Mesodermal cell (in vitro differentiated cells): ENCODE data around the gene MYOM3.

Experiments used
- H3K27ac ChIP-seq: 2 replicates; pipeline ENCODE4 v1.7.0; 2013; ENCODE audit warnings: mild to moderate bottlenecking, low read depth, low read length, moderate library complexity; ENCODE audit not compliant: severe bottlenecking
- H3K36me3 ChIP-seq: 2 replicates; pipeline ENCODE4 v1.7.1; 2013; ENCODE audit warnings: mild to moderate bottlenecking, low read length, moderate library complexity; ENCODE audit not compliant: control insufficient read depth, insufficient read depth
- H3K4me1 ChIP-seq: one replicate; pipeline ENCODE4 v1.7.1; 2013; ENCODE audit warnings: mild to moderate bottlenecking, low read length; ENCODE audit not compliant: insufficient read depth, control insufficient read depth, poor library complexity, severe bottlenecking
- H3K4me3 ChIP-seq: 2 replicates; pipeline ENCODE4 v1.7.0; 2013; ENCODE audit warnings: low read length, control low read depth, mild to moderate bottlenecking; ENCODE audit not compliant: insufficient read depth, poor library complexity, severe bottlenecking; ENCODE audit errors: extremely low read depth
- H3K9me3 ChIP-seq: 2 replicates; pipeline ENCODE4 v1.7.1; 2013; ENCODE audit warnings: mild to moderate bottlenecking, low read length, moderate library complexity; ENCODE audit not compliant: control insufficient read depth
- WGBS, 2 experiments: methylation state at CpG; one replicate each; pipeline ENCODE4 v1.1.5; 2013; ENCODE audit warnings: missing lambda C conversion rate in 2 of 2; ENCODE audit not compliant: insufficient coverage in 2 of 2; 5-methylcytosine and 5-hydroxymethylcytosine counted together

MYOM3 gene

DNA sequence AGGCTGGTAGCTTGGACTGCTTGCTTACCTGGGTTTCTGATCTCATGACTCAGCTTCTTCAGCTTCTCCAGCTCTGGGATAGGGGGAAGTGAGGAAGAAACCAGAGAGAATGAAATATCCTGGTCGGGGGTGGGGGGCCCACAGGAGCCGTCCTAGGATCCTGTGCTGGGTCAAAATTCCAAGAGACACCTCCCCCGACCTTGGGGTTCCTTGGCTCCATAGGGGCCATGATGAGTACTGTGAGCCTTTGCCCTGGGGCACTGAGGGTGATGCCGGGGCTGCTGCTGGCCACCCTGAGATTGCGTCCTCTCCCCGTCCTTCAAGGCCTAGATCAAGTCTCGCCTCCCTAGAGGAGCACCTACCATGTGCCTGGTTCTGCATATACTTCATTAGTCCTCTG lies 40.0 kb downstream of the MYOM3 start:
- 81 to 85% methylated on average over 6 to 7 of the region's 7 CpGs for WGBS, 2 experiments
- no peaks in the 10 kb centered on the region for H3K9me3 ChIP-seq

DNA sequence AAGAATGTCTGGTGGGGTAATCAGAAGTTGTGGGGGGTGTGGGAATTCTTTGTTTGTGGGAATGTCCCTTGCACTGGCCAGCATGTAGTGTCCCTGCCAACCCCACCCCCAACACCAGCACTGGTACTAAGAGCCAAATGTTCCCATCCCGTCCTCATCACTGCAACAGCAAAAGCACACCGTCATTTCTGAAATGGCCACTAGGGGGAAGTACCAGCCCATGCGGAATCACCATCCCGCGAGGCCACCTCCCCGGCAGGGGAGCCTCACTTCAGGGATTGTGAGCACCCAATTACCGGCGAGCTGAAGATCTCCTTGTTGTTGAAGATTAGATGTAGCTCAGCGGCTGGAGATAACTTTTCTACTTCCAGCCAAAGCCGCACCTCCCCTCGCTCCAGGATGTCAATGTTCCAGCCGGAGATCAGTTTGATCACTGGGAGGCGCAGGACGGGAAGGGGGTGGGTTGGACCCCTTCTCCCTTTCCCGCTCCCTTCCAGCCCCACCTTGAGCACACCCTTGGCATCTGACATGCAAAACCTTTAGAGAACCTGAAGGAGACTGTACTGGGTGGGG lies 41.0 kb downstream of the MYOM3 start:
- no peak overlapping the region for H3K4me3 ChIP-seq
- no peak overlapping the region for H3K27ac ChIP-seq
- H3K36me3 ChIP-seq, result no peaks in the 10 kb centered on the region
- H3K4me1 ChIP-seq, result no peaks in the 10 kb centered on the region
- no peaks in the 10 kb centered on the region for H3K9me3 ChIP-seq
- WGBS, 2 experiments, result 27 to 41% methylated on average over 6 to 11 of the region's 15 CpGs

More for the DNA sequence above, 40.0 kb downstream of the MYOM3 start:
- Histone ChIP-seq H3K27ac (no peak overlapping the region), H3K4me1 (no peaks in the 10 kb centered on the region), H3K36me3 (no peaks in the 10 kb centered on the region), H3K4me3 (no peak overlapping the region)

DNA sequence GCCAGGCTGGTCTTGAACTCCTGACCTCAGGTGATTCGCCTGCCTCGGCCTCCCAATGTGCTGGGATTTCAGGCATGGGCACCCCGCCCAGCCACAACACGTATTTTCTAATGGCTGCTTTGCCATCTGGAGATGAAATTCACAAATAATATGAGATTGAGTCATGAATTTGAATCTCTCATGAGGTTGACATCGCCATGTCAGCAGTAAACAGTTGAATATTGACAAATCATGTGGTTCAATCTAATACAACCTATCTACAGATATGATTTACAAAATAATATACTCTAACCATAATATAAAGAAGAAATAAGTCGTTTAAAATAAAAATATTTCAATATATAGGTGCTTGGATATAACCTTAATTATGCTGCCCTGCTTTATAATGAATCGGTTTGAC lies 42.1 kb downstream of the MYOM3 start:
- Histone ChIP-seq H3K4me1 (no peaks in the 10 kb centered on the region), H3K27ac (no peak overlapping the region), H3K9me3 (no peaks in the 10 kb centered on the region), H3K36me3 (no peaks in the 10 kb centered on the region), H3K4me3 (no peak overlapping the region)
- 94 to 100% methylated on average over 4 to 5 of the region's 7 CpGs for WGBS, 2 experiments

DNA sequence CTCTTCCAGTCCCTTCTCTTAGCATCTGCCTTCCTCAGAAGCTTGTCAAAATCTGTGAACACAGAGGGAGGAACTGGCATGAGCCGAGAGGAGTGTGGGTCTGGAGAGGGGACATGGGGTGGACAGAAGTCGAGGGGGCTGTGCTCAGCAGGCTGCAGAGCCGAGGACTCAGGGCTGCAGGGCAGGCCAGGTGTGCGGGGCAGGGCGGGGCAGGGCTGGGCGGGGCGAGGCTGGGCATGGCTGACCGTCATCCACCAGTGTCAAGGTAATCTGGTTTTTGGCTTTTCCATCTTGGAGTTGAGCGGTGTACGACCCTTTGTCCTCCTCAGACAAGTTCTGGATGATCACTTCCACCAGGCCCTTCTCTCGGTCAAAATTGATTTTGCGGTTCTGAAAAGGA lies 44.0 kb downstream of the MYOM3 start:
- no peaks in the 10 kb centered on the region for H3K36me3 ChIP-seq
- no peaks in the 10 kb centered on the region for H3K4me1 ChIP-seq
- no peak overlapping the region for H3K4me3 ChIP-seq
- H3K27ac ChIP-seq, result no peak overlapping the region
- 89 to 90% methylated on average over 9 to 12 of the region's 12 CpGs for WGBS, 2 experiments
- no peaks in the 10 kb centered on the region for H3K9me3 ChIP-seq

DNA sequence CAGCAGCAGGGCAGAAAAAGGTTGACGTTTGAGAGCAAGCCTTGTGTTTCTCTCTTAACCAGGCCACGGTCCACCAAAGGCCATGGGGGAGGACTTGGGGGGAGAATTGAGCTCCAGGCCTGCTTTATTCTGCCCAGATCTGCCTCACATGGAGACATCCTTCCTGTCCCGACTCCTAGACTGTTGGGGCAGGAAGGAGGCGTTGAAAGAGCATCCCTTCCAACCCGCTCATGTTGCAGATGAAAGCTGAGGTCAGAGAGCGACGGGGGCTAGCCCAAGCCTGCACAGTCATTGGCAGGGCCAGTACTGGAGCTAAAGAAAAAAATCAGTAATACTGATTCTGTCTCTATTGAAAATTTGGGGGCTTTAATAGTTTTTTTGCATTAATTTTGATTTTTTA lies 46.6 kb downstream of the MYOM3 start:
- Histone ChIP-seq H3K4me3 (no peak overlapping the region), H3K4me1 (no peaks in the 10 kb centered on the region), H3K27ac (no peak overlapping the region), H3K36me3 (no peaks in the 10 kb centered on the region), H3K9me3 (no peaks in the 10 kb centered on the region)
- WGBS, 2 experiments, result 88 to 97% methylated on average over 5 to 7 of the region's 7 CpGs

DNA sequence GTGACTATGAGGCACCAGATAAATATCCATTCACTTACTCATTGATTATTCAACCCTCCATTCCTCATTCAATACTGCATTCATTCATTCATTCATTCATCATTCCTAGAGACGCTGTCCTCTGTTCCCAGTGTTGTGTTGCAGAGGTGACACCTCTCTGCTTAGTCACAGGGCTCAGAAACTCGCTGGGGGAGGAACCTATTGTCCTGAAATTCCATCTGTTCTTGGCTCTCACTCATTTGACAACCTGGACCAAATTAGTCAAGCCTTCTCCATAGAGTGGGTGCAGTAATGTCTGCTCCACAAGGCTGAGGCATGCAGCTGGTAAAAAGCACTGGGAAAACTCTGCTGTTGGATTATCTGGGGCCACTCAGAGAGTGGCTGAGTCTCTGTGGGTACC lies 49.7 kb downstream of the MYOM3 start:
- WGBS, 2 experiments, result 83 to 89% methylated on average over 2 of the region's 2 CpGs
- H3K4me3 ChIP-seq, result no peak overlapping the region
- H3K27ac ChIP-seq, result no peak overlapping the region
- no peaks in the 10 kb centered on the region for H3K36me3 ChIP-seq
- no peaks in the 10 kb centered on the region for H3K4me1 ChIP-seq
- no peaks in the 10 kb centered on the region for H3K9me3 ChIP-seq

DNA sequence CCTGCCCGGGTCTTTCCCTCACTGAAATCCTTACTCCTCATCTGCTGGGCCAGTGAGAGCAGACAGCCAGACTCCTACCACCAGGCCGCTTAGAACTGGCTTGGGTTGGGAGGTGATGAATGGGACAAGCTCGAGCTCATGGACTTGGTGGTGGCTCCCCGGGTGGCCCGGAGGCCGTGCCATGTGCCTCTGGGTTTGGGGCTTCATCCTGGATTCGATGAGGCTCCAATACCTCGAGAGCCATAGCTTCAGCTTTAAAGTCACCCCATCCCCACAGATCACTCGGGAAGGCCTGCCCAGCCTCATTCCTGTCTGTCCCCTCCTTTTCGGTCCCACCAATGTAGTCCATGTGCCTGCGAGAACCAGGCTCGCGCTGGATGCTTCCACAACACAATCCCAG lies 51.5 kb downstream of the MYOM3 start:
- Histone ChIP-seq H3K4me1 (no peaks in the 10 kb centered on the region), H3K4me3 (no peak overlapping the region), H3K9me3 (no peaks in the 10 kb centered on the region), H3K27ac (no peak overlapping the region), H3K36me3 (no peaks in the 10 kb centered on the region)
- WGBS, 2 experiments, result 91 to 92% methylated on average over 12 to 13 of the region's 13 CpGs

DNA sequence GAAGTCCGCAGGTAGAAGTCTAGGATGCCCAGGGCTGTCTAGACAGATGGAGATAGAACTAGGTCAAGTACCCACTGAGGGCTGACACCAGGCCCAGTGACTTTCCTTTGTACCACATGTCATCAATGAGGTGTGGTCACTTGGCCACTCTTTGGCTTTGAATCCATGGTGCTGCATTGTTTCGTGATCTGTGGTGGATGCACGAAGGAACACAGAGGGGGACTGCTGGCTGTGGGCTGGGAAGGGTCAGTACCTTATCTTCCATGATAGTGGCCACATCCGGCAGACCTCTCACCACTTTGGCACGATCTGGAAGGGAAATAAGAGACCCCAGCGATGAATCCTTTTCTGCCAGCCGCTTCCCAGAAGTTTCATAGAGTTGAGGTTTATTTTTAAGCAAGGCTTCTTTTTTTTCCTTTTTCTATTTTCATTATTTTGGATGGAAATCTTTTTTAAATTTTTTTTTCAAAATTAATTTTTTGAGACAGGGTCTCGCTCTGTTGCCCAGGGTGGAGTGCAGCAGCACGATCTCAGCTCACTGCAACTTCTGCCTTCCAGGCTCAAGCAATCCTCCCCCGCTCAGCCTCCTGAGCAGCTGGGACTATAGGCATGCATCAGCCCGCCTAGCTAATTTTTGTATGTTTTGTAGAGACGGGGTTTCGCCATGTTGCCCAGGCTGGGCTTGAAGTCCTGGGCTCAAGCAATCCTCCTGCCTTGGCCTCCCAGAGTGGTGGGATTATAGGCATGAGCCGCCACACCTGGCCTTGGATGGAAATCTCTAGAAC lies 53.1 kb downstream of the MYOM3 start:
- H3K4me3 ChIP-seq, result no peak overlapping the region
- no peaks in the 10 kb centered on the region for H3K4me1 ChIP-seq
- no peaks in the 10 kb centered on the region for H3K36me3 ChIP-seq
- no peak overlapping the region for H3K27ac ChIP-seq
- H3K9me3 ChIP-seq, result no peaks in the 10 kb centered on the region
- WGBS, 2 experiments, result 89 to 91% methylated on average over 11 to 12 of the region's 14 CpGs

DNA sequence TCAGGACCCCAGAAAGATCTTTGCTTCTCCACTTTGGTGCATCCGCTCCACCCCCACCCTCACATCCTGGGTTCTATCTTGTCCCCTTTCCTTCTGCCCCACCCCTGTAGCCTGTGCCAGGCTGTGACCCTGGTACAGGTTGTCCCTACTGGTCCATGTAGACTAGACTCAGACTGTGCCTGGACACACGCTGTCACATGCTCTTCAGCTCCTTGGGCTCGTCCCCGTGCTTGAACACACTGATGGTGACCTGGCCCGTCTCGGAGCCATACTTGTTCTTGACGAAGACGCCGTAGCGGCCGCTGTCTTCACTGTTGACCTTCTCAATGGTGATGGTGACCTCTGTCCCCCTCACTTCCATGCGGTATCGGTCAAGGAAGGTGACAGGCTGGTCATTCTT lies 54.8 kb downstream of the MYOM3 start:
- WGBS, 2 experiments, result 91 to 99% methylated on average over 11 to 12 of the region's 13 CpGs
- no peak overlapping the region for H3K27ac ChIP-seq
- H3K4me3 ChIP-seq, result no peak overlapping the region
- no peaks in the 10 kb centered on the region for H3K4me1 ChIP-seq
- no peaks in the 10 kb centered on the region for H3K9me3 ChIP-seq
- H3K36me3 ChIP-seq, result no peaks in the 10 kb centered on the region

DNA sequence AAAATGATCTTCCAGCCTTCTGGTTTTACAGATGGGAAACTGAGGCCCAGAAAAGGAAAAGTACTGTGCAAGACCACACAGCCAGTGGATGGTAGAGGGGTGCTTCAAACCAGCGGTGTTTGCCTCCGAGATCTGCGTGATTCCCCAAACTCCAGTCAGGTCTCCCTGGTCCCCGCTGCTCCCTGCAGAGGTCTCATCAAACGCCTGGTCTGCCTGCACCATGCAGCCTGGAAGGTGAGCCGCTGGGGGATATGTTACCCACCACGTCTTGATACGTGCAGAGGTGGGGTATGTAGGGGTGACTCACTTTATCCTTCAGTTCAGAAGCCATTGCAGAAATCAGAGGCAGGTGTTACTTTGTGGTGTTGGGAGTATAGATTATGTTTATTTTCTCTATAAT lies 56.3 kb downstream of the MYOM3 start:
- WGBS, 2 experiments, result 73 to 74% methylated on average over 5 to 8 of the region's 8 CpGs
- Histone ChIP-seq H3K27ac (no peak overlapping the region), H3K4me1 (no peaks in the 10 kb centered on the region), H3K9me3 (no peaks in the 10 kb centered on the region), H3K4me3 (no peak overlapping the region), H3K36me3 (no peaks in the 10 kb centered on the region)

DNA sequence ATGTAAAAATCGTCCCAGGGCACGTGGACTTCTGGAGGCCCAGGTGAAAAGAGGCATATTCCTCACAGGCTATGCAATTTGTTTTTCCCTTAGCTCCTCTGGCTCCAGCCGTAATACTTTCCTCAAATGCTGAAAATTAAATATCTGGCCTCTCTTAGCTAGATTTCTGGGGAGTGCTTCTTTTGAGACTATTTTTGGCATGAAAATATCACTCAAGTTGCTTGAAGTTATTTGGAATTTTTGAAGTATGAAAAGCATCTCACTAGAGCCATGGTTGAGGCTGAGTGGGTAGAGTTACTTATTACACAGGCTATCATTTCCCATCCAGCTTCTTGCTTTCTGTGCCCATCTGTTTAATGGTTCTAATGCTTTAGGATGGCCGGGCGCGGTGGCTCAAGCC lies 59.7 kb downstream of the MYOM3 start:
- Histone ChIP-seq H3K4me1 (peaks cover 4% of the 10 kb centered on the region), H3K36me3 (no peaks in the 10 kb centered on the region), H3K4me3 (no peak overlapping the region), H3K27ac (no peak overlapping the region), H3K9me3 (no peaks in the 10 kb centered on the region)
- WGBS, 2 experiments, result 75 to 84% methylated on average over 3 to 5 of the region's 6 CpGs
